DOHH2 (cell line): ENCODE data around the gene CT45A7.
"Not testable (repeated sequence)": the region's sequence is repeated elsewhere in the genome, so short reads cannot be mapped to it uniquely, and the experiment has no call there.

Experiments used
- EZH2phosphoT487 ChIP-seq: fragments of 200-600 bp; sonication (generic); IDR thresholded peaks from 2 replicates; pipeline ENCODE4 v1.6.1; 2017; ENCODE audit warnings: borderline replicate concordance, mild to moderate bottlenecking, antibody characterized with exemption, low read length, moderate library complexity, mixed read lengths
- TF ChIP-seq, protein P1 (sequence below): fragments of 200-600 bp; sonication (generic); IDR thresholded peaks from one replicate; pipeline ENCODE4 v1.5.1; 2014; ENCODE audit warnings: antibody characterized with exemption, mild to moderate bottlenecking, low read depth, low read length; ENCODE audit not compliant: poor library complexity, severe bottlenecking

DNA sequence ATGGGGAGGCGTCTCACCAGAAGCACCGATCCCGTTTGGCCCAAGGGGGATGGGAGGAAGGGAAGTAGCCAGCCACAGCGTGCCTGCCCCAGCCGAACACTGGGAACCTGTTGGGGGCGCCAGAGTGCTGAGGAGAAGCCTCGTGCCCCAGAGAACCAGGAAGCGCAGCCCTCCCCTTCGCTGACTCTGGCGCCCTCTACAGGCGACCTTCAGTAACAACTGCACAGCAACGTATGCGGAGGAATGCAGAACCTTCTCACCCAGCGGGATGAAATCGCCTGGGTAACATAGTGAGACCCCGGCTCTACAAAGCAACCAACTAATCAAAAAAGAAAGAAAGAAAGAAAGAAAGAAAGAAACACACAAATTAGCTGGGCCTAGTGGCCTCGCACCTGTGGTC lies 34.6 kb upstream of the CT45A7 start, which contains the start of gene CT45A9:
- TF ChIP-seq, protein P1, sequence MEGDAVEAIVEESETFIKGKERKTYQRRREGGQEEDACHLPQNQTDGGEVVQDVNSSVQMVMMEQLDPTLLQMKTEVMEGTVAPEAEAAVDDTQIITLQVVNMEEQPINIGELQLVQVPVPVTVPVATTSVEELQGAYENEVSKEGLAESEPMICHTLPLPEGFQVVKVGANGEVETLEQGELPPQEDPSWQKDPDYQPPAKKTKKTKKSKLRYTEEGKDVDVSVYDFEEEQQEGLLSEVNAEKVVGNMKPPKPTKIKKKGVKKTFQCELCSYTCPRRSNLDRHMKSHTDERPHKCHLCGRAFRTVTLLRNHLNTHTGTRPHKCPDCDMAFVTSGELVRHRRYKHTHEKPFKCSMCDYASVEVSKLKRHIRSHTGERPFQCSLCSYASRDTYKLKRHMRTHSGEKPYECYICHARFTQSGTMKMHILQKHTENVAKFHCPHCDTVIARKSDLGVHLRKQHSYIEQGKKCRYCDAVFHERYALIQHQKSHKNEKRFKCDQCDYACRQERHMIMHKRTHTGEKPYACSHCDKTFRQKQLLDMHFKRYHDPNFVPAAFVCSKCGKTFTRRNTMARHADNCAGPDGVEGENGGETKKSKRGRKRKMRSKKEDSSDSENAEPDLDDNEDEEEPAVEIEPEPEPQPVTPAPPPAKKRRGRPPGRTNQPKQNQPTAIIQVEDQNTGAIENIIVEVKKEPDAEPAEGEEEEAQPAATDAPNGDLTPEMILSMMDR, result not testable (repeated sequence)
- not testable (repeated sequence) for TF ChIP-seq EZH2phosphoT487
